ENCODE results near the gene NDUFB8. TPM values are rescaled to one million over a fixed set of nuclear protein-coding genes. Genes with fewer than 3 reads are reported as not detected.

The NDUFB8 gene
- total RNA-seq, 1 experiment from 2014 or later: 143 TPM

DNA sequence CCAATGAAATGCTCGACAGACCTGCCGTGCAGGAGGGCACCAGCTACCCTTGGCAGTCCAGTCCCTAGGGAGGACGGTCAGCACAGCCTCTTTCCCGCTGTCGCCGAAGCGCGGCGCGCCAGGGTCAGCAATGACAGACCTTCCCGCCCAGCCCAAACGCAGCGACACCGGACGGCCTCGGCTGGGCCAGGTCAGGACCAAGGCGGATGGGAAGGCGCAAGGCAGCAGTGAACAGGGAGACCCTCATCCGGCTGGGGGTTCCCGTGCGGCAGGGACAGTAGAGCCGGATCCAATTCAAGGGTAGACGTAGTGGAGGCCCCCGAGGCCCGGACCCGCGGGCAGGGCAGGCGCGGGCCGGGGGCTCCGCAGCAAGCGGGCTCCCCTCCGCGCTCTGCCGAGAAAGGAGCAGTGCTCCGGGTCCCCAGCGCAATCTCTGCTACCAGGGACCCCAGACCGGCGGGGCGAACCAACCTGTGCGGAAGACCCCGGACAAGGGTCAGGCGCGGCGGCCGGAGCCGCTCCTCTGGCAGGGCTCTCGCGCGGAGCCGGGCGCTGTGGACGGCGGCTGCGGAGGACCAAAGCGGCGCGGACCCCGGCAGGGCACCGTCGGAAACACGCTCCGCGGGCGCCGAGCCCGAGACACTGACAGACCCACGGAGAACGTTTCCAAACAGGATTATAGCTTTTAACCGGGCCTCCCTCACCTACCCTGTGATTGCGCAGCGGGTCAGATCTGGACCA, 10.2 kb downstream of the NDUFB8 start, which contains the start of gene SEC31B:
TSS of gene SEC31B (minus strand) at position 551 of the 741 bp plus-strand sequence. CDS start 2,909 bp downstream, outside the sequence.
- Histone ChIP-seq H3K27me3 (no peaks in the 10 kb centered on the region), H3K9me3 (no peaks in the 10 kb centered on the region), H3K4me3 (no peak within 1 kb of the TSS), H3K36me3 (peaks cover 6% of the 10 kb centered on the region)
- DNase-seq: no peak

DNA sequence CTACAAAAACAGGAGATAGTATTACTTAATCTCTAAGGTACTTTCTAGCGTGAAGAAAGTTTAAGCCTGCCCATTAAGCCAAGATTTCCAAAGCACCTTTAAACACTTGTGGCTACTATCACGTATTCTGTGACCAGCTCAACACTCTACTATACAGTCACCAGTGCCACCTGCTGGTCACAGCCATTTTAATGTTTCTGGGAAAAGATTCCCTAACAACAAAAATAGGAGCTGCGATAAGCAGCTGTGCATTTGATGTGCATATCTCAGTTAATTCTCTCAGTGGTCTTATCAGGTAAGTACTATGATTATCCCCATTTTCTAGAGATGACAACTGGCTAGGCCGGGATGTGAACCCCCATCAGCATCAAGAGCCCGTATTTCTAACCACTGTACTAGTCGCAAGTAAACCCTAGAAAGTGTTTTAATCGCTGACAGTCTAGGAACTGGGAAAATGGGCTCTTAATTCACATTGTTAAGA, 10.9 kb downstream of the NDUFB8 start:
- Histone ChIP-seq H3K4me3 (no peak overlapping the region), H3K36me3 (0 out of 2 replicates have a peak, but pooled peaks cover 5% of the 10 kb centered on the region), H3K9me3 (no peaks in the 10 kb centered on the region), H3K27me3 (no peaks in the 10 kb centered on the region)
- DNase-seq: peak; percentile 26

- Histone ChIP-seq H3K9me3 (no peaks in the 10 kb centered on the region), H3K4me3 (no peak overlapping the region), H3K36me3 (no peaks in the 10 kb centered on the region), H3K27me3 (no peaks in the 10 kb centered on the region)
- DNase-seq: no peak
These were observed 12.8 kb downstream of the NDUFB8 start for GRCh38 chr10:100516847-100517246.

DNA sequence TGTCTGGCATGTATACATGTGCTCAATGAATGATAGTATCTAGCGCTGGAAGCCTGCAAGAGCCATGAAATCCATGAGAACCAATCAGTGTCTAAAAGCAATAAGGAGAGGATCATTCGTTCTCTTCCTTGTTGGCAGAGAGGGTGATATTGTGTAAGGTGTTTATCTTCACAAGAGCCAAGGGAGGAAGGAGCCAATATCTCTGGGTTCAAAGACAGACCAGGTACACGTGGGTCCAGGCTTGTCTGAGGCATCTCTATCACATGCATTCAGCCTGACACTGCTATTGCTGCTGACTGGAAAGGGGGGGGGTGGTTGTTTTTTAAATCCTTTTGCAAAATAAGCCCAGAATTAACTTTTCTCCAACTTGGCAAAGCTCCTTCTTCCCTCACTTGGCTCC, 14.1 kb downstream of the NDUFB8 start:
- no peaks in the 10 kb centered on the region for H3K36me3 ChIP-seq
- no peak overlapping the region for H3K4me3 ChIP-seq
- no peaks in the 10 kb centered on the region for H3K27me3 ChIP-seq
- DNase-seq: no peak
- no peaks in the 10 kb centered on the region for H3K9me3 ChIP-seq

GRCh38 chr10:100510533-100511308, 18.9 kb downstream of the NDUFB8 start:
- Histone ChIP-seq H3K9me3 (no peaks in the 10 kb centered on the region), H3K36me3 (no peaks in the 10 kb centered on the region; the same call in 1 of the 2 replicates), H3K27me3 (no peaks in the 10 kb centered on the region), H3K4me3 (no peak overlapping the region)
- DNase-seq: no peak

GRCh38 chr10:100509241-100509840, 20.3 kb downstream of the NDUFB8 start:
- no peaks in the 10 kb centered on the region for H3K27me3 ChIP-seq
- H3K36me3 ChIP-seq: no peaks in the 10 kb centered on the region; the same call in 1 of the 2 replicates
- no peak for DNase-seq
- no peak overlapping the region for H3K4me3 ChIP-seq
- no peaks in the 10 kb centered on the region for H3K9me3 ChIP-seq

DNA sequence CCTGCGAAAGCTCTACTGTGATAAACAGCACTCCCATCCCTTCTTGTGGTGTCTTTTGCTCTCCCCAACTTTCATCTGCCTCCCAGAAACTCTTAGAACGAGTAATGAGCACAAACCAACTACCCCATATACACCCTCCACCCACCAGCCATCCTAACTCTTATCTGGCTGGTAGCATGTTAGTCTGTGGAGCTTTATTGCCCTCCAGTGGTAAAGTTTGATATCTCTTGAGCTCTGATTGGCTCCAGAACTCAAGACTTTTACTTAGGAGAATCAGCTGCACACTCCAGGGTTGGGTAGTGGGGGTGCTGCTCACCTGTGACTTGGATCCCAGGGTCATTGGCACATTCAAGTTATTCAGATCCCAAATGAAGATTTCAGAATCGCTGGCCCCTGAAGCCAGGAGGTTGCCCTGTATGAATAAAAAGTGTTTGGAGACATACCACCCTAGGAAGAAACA, 20.9 kb downstream of the NDUFB8 start:
- Histone ChIP-seq H3K36me3 (no peaks in the 10 kb centered on the region; the same call in 1 of the 2 replicates), H3K9me3 (no peaks in the 10 kb centered on the region), H3K4me3 (no peak overlapping the region), H3K27me3 (no peaks in the 10 kb centered on the region)
- DNase-seq: no peak

DNA sequence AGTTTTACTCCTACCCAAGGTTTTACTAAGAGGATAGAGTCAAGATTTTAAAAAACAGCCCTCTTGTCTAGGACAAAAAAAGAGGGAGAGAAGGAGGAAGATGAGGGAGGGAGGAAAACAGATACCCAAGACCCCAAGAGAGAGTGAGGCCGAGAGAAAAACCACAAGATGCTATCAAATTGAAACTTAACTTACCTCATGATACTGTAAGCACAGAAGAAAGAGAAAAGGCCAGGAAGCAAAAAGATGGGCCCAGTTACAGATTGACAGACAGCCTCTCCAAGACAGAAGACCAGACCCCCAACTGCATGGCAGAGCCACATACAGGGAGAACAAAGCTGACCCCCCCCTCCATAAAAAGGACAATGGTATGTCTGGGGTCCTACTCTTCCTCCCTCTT, 21.4 kb downstream of the NDUFB8 start:
- H3K27me3 ChIP-seq: no peaks in the 10 kb centered on the region
- H3K9me3 ChIP-seq: no peaks in the 10 kb centered on the region
- H3K4me3 ChIP-seq: no peak overlapping the region
- DNase-seq: no peak
- no peaks in the 10 kb centered on the region; the same call in 1 of the 2 replicates for H3K36me3 ChIP-seq

- no peaks in the 10 kb centered on the region; the same call in 1 of the 2 replicates for H3K36me3 ChIP-seq
- H3K27me3 ChIP-seq: no peaks in the 10 kb centered on the region
- H3K9me3 ChIP-seq: no peaks in the 10 kb centered on the region
- DNase-seq: no peak
- H3K4me3 ChIP-seq: no peak overlapping the region
These were observed 22.3 kb downstream of the NDUFB8 start for GRCh38 chr10:100507357-100507732.

DNA sequence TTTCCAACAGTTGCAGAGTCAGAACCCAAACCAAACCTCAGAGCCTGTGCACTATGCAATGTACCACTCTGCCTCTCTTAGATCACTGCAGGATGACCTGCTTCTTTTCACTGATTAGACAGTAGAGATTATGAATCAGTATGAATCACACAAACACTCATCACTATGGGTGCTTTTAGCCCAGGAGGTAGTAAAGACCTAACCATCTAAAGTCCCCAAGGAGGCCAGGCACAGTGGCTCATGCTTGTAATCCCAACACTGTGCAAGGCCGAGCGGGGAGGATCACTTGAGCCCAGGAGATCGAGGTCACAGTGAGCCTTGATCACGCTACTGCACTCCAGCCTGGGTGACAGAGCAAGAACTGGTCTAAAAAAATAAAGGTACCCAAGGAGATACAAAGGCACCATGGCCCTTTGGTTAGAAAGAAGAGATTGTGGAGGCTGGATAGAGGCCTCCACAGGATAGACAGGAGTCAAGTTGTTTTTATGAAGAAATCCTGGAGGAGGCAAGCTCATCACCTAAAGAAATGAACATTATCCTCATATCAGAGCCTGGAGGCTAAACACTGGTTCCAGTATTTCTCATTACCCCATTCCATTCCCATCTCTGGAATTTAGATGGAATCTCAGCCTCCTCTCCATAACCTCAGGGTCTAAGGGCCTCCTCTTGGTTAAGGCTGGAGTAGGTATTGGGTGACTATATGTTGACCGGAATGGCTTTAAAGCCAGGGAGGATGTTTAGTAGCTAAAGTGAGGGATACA, 22.9 kb downstream of the NDUFB8 start:
- H3K4me3 ChIP-seq: no peak overlapping the region
- H3K36me3 ChIP-seq: no peaks in the 10 kb centered on the region; the same call in 1 of the 2 replicates
- no peak for DNase-seq
- no peaks in the 10 kb centered on the region for H3K9me3 ChIP-seq
- H3K27me3 ChIP-seq: no peaks in the 10 kb centered on the region

DNA sequence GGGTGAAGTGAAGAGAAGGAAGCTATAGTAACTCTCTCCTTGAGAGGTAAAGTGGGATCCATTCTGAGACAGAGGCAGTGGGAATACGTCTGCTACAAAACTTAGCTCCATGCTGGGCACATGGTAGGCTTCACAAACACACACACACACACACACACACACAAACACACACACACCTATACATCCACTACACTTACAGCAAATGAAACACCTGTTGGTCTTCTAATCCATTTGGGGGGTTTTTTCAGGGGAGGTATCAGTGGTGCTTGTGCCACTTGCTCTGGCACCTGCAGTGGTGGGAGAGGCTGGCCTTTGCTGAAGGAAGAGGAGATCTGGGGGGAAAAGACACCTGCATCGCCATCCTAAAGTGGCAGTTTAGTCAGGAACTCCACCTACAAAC, 24.5 kb downstream of the NDUFB8 start:
- no peak overlapping the region for H3K4me3 ChIP-seq
- DNase-seq: no peak
- H3K9me3 ChIP-seq: no peaks in the 10 kb centered on the region
- H3K36me3 ChIP-seq: no peaks in the 10 kb centered on the region; the same call in 1 of the 2 replicates
- H3K27me3 ChIP-seq: no peaks in the 10 kb centered on the region

- Histone ChIP-seq H3K4me3 (no peak overlapping the region), H3K36me3 (no peaks in the 10 kb centered on the region; the same call in 1 of the 2 replicates), H3K9me3 (no peaks in the 10 kb centered on the region), H3K27me3 (no peaks in the 10 kb centered on the region)
- no peak for DNase-seq
These were observed 25.6 kb downstream of the NDUFB8 start for GRCh38 chr10:100504096-100504495.

GRCh38 chr10:100502926-100503494, 26.7 kb downstream of the NDUFB8 start:
- Histone ChIP-seq H3K9me3 (no peaks in the 10 kb centered on the region), H3K4me3 (no peak overlapping the region), H3K27me3 (no peaks in the 10 kb centered on the region), H3K36me3 (no peaks in the 10 kb centered on the region; the same call in 1 of the 2 replicates)
- DNase-seq: no peak

DNA sequence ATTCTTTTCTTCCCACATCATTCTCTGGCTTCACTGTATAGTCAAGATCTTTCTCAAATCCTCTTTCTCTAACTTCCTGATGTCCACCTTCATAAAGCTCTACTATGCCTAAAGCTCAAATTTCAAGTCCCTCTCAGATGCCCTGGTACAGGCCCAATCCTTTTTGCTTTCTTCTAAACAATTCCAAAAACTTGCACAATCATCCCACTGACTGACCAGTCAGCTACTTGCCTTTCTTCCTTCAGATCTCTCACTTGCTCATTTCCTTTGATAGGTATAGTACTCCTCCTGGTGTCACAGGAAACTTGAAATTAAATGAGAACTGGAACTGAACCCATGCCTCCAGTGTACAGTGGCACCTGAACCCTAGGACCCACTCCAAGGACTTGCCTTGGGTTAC, 28.2 kb downstream of the NDUFB8 start:
- H3K4me3 ChIP-seq: no peak overlapping the region
- no peaks in the 10 kb centered on the region for H3K36me3 ChIP-seq
- H3K27me3 ChIP-seq: no peaks in the 10 kb centered on the region
- DNase-seq: no peak
- H3K9me3 ChIP-seq: no peaks in the 10 kb centered on the region

GRCh38 chr10:100498059-100498458, 31.6 kb downstream of the NDUFB8 start:
- H3K9me3 ChIP-seq: no peaks in the 10 kb centered on the region
- no peak for DNase-seq
- H3K27me3 ChIP-seq: no peaks in the 10 kb centered on the region
- no peaks in the 10 kb centered on the region for H3K36me3 ChIP-seq
- H3K4me3 ChIP-seq: no peak overlapping the region

DNA sequence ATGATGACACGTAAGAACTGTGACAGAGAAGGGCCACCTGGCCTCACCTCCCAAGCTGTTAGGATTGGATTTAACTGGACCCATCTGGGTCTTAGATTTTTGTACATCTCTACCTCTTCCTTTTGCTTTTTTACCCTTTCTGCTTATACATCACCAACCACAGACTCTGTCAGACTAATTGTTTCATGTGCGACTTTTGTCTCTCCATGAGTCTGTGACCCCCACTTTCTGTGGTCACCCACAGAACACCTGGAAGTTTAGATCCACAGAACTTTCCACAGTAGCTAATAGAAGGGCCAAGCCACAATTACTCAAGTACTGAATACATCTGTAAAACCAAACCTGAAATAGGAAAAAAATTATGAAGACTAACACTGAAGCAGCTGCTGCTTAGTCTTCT, 33.1 kb downstream of the NDUFB8 start:
- H3K4me3 ChIP-seq: no peak overlapping the region
- no peaks in the 10 kb centered on the region for H3K27me3 ChIP-seq
- H3K9me3 ChIP-seq: no peaks in the 10 kb centered on the region
- DNase-seq: no peak
- H3K36me3 ChIP-seq: no peaks in the 10 kb centered on the region
